COLO829 (cell line): ENCODE results near the gene SPCS1.
A peak's percentile ranks its signal among the peaks of the same experiment; 100 is the strongest.
"Not testable (repeated sequence)": the region's sequence is repeated elsewhere in the genome, so short reads cannot be mapped to it uniquely, and the experiment has no call there.

Experiments
- DNase-seq: peaks from one replicate; pipeline ENCODE4 v3.0.0; 2012; ENCODE audit warnings: low spot score

Gene SPCS1

DNA sequence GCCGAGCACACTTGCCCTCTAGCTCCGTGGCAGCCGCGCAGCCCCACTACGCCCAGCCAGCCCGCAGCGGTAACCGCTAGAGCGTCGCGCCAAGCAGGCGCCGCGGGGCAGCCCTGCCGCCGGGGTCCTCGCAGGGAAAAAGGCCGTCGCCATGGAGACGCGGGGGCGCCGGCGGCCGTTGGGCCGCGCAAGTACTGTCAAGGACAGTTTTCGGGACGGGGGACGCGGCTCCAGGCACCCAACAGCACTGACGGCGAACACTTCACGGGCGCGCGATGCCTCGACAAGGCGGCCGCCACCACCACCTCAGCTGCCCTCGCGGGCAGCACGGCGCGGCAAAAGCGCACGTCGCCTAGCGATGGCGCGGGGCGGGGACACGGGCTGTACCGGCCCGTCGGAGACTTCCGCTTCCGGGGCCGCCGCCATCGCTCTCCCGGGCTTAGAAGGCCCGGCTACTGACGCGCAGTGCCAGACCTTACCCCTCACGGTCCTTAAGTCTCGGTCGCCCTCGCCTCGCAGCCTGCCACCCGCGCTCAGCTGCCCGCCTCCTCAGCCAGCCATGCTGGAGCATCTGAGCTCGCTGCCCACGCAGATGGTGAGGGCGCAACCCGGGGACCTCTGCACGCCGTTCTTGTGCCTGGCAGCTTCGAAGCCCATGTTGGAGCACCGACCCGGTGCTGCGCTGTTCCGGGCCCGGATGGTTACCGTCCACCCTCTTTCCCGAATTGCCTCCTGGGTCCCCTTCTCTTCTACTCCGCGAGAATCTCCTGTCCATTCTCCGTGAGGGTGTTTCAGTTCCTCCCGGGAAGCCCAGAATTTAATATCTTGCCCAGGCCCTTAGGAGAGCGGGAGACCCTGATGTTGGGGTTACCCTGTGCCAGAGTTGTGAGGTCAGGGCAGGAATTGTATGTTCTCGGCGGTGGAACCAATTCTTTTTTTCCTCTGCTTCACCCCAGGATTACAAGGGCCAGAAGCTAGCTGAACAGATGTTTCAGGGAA lies at the start of gene SPCS1, which contains the start of gene GLT8D1:
Gene SPCS1 (plus strand): TSS at position 419 of the 999 bp plus-strand sequence. CDS start 141 bp downstream, at position 560.
Gene GLT8D1 (minus strand): TSS at position 104 of the 999 bp plus-strand sequence. CDS start 5,331 bp downstream, outside the sequence.
- DNase-seq = peak; percentile 91

DNA sequence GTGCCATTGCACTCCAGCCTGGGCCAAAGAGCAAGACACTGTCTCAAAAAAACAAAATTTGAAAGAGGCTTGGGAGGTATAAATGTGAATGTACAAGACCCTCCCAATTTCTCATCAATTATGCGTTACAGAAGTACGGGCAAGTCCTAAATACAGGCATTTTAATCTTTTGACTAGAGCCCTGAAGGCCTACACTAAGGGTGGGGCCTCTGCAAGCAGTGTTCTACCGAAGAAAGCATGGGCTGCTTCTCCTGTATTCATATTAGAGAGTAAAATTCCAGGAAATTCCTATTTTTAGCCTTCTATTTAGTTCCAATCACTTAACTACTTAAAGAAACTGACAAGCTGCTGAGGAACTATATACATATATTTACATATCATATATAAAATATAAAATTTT lies 45.9 kb upstream of the SPCS1 start:
- DNase-seq = no peak

DNA sequence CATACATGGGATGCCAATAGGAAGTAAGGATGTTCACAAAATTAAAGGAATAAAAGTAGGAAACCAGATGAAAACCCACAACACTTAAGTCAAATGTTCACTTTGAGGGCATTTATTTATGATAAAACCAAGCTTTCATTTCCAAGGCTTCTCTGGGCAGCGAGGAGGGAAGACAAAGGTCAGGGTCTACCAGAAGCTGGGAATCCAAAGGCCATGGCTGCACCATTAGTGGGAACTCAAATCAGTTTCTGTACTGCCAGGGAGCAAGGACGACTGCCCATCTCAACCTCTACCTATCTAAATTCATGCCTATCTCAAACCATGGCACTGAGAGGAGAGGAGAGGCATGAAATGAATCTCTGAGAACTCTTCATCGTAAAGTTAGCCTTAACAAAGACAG lies 42.8 kb upstream of the SPCS1 start:
- DNase-seq = no peak

DNA sequence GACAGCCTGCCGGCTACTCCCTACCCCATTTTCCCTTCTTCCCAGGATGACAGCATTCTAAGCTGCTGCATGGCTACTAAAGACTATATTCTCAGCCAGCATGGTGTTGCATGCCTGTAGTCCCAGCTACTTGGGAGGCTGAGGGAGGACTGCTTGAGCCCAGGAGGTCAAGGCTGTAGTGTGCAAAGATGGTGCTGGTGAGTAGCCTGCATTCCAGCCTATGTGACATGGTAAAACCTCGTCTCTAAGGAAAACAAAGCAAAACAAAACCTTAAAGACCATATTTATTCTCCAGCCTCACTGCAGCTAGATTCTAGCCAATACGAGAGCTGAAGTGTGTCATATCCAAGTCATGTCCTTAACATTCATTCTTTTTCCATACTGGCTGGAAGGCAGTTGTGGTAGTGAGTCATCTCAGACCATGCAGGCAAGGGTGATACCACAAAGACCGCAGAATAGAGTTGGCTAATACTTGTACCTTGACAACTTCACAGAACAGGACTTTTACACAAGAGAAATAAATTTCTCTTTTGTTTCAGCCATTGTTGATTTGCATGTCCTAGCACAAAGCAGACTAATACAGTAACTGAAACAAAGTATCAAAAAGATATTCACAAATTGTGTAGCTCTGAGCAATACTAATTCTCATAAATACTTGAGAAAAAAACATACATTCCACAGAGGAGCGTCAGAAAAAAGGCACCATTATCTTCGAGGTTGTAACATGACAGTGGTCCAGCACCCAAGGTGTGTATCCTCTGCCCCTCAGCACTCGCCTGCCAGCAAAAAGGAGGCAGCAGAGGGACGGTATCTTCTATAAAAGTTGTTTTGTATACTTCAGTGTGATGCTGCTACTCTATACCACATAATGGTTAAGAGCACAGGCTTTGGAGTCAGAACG lies 35.0 kb upstream of the SPCS1 start:
- peak; percentile 91 for DNase-seq

DNA sequence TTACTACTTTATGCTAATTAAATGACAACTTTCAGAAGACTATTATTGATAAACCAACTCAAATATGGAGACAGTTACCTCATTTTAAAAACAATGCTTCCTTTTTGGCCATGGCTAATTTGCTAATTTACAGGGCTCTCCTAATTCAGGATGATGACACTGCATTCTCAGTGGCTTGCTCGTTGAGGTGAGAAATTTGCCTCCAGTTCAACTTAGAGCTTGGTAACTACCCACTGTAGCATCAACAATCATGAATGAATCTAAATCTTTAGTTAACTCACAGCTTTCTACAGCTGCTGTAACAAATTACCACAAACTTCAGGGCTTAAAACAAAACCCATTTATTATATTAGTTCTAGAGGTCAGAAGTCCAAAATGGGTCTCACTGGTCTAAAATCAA lies 34.2 kb upstream of the SPCS1 start:
- DNase-seq = no peak

DNA sequence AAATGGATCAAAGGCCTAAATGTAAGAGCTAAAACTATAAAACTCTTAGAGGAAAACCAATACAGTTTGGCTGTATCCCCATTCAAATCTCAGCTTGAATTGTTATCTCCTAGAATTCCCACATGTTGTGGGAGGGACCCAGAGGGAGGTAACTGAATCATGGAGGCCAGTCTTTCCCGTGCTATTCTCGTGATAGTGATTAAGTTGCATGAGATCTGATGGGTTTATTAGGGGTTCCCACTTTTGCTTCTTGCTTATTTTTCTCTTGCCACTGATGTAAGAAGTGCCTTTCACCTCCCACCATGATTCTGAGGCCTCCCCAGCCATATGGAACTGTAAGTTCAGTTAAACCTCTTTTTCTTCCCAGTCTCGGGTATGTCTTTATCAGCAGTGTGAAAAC lies 29.7 kb upstream of the SPCS1 start:
- not testable (repeated sequence) for DNase-seq

DNA sequence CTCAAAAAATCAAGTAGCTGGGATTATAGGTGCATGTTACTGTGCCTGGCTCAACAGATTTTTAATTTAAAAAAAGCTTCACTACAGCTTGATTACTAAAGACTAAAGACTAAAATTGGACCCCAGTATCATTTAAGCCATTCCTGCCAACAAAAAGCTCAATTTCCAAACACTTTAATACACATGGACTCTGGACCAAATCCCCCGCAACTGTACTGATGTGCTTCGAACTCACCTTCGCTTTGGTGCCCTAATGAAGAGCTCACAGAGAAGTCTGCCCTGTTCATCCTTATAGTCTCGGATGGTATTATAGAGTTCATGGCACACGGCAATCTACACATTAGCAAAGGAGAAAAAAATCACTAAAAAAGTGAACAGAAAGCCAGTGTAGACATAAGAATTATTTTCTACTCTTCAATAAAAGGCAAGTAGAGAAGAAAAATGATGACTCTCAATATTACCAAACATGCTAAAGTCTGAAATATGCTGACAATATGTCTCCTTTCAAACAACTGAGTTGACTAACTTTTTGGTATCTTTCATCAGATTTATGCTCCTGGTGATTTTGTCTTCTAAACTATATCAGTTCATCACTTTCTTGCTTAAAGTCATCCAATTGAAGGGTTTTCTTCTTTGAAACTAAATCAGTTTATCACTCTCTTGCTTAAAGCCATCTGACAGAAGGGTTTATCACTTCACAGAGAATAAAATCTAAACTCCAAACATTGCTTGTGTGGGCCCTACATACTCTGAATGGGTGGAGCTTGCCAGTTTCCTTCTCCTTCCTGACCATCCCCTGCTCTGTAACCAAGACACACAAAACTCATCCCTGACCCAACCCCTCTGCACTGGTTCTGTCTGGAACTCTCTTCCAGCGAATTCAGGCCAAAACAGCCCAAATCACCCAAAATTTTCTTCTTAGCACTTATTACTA lies 27.4 kb upstream of the SPCS1 start:
- no peak for DNase-seq

DNA sequence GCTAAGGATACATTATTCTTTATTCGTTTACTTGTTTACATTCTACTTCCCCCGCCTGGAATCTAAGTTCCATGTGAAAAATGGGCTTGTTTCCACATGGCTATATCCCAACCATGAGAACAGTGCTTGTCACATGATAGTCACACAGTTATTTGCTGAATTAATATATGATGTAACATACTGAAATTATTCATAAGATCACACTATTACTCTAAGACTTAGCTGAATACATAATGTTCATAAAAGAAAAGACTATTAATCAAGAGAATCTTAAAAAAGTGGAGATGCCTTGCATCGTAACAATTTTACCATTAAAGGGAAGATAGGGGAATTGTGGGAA lies 26.7 kb upstream of the SPCS1 start:
- DNase-seq = no peak

DNA sequence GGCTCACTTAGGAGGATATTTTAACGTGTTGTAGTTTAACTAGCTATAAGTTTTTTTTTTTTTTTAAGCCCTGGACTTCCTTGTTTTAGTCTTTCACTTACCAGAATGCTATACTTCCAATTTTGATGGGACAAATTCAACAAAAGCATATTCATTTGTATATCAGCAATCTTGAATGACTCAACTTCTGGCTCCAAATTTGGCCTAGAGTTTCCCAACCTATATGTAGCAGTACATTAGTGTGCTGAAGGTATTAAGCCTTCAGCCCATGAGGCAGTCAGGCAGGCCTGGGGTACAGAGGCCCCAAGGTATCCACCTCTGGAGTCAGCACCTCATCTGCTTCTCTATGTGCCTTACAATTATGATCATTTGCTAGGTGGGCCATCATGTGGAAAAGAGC lies 26.1 kb upstream of the SPCS1 start:
- DNase-seq = no peak

DNA sequence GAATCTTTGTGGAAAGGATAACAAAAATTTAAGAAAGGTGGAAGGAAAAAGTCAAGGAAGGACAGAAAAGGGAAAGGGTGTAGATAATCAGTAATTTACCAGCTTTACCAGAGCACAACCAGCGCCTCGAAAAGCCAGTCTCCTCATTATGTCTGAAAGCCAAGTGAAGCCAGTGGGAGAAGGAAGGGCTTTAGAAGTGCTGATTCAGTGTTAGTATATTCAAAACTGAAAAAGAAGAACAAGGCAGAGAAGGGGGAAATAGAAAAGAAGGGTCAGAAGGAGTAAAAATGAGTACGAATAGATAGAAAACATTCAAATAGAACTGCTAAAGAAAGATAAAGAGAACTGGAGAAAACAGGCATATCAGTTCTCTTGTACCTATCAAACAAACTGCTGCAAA lies 24.3 kb upstream of the SPCS1 start:
- no peak for DNase-seq

DNA sequence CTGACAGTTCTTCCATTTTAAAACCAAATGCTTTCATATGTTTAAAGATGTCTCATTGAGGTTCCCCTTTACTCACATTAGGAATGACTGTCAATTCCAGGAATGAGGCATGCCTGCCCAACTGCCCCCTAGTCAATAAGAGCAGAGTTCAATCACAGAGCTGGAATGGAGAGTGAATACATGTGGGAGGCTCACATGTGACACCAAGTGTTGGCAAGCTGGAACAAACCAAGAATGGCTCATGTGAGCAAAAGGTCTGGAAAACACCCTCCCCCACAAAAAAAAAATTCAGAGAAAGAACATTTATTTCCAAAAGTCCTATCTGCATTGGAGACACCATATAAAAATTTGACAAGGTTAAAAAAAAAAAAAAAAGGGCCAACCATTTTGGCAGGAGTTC lies 23.9 kb upstream of the SPCS1 start:
- DNase-seq = peak; percentile 80

DNA sequence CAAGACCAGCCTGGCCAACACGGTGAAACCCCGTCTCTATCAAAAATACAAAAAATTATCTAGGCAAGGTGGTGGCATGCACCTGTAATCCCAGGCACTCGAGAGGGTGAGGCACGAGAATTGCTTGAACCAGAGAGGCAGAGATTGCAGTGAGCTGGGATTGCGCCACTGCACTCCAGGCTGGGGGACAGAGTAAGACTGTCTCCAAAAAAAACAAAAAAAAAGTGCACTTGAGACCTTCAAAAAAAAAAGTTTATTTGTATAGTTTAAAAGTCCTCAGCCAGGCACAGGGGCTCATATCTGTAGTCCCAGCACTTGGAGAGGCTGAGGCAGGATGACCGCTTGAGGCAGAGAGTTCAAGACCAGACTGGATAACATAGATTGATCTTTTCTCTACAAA lies 22.3 kb upstream of the SPCS1 start:
- no peak for DNase-seq

DNA sequence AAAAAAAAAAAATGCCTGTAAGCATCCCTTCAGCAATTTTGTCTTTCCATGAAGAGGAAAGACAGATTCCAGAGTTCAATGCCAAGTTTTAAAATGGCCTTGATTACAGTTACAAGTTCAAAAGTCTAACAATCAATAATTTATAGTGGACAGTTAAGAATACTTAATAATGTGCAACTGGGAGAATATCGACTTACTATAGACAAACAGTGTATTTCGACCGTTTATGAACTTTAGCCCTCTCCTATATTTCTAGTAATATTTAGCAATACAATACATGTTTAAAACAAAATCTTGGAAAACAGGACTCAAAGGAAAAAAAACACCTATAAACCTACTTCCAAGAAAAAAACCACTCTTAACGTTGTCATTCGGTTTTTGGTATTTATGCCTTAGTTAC lies 21.7 kb upstream of the SPCS1 start:
- DNase-seq = no peak

DNA sequence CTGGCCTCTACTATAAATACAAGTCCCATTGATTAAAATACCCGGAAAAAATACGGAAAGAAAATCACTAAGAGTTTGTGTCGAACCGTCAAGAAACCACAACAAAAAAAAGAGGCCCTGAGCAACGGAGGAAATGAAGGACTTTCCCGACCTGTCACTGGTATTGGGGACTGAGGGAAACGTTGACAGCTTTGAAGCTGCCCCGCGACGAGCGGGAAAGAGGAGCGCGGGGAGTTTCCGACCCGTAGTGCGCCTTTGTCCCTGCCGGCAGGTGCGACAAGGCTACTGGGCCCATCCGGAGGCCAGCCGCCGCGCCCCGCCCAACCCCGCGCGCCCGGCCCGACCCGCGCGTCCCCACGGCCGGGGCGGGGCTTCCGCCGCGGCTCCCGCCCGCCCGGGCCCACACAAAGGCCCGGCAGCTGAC lies 20.6 kb upstream of the SPCS1 start:
- peak; percentile 89 for DNase-seq

DNA sequence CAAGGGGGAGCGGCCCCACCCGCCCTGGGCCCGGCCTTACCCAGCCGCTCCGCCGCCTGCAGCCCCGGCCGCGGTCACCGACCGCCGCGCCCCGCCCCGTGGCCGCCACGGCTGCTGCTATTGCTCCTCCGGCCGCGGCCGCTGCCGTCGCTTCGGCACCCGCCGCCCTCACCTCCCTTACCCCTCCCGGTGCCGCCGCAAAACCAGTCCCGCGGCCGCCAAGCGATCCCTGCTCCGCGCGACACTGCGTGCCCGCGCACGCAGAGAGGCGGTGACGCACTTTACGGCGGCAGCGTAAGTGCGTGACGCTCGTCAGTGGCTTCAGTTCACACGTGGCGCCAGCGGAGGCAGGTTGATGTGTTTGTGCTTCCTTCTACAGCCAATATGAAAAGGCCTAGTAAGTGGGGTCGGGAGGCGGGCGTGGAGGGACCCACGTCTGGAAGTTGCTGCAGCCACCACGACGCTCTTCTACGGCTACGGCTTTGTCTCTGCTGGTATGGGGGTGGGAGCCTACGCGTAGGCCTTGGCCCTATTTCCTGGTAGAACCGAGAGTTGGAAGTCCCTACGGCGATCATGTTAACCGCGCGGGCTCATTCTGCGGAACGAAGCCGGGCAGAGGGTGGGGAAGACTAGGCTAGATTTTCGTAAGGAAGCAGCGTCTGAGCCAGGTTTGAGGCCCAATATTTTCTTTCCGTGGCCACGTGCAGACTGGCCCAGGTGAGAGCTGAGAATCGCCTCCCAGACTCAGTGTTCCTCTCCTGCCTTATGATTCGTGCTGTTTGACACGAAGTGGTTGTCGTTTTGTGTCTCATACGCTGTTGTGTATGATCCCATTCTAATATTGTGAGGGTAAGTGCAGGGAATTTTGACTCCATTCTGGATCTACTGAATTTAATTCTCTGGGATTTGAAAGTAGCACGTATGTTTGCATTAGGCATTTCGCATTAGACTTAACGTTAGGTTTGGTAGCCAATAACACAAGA lies 19.9 kb upstream of the SPCS1 start, which contains the start of the genes GNL3 and PBRM1:
Gene GNL3 (plus strand): TSS at position 324 of the 983 bp plus-strand sequence. CDS start 61 bp downstream, at position 385.
Gene PBRM1 (minus strand): TSS at position 205 of the 983 bp plus-strand sequence.
- peak; percentile 98 for DNase-seq

DNA sequence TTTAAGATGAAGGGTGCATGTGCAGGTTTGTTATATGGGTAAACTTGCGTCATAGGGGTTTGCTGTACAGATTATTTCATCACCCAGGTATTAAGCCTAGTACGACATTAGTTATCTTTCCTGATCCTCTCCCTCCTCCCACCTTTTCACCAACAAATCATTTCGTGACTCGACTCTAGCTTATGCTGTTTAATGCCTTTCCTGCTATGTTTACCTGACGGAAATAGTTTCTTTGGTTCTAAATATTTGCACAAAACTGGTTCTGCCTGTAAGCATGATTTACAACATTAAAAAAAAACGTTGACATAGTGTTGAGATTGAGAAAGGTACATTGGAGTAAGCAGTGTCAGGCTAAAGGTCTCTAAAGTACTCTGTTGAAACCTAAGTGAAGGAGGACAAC lies 17.6 kb upstream of the SPCS1 start:
- DNase-seq = no peak

DNA sequence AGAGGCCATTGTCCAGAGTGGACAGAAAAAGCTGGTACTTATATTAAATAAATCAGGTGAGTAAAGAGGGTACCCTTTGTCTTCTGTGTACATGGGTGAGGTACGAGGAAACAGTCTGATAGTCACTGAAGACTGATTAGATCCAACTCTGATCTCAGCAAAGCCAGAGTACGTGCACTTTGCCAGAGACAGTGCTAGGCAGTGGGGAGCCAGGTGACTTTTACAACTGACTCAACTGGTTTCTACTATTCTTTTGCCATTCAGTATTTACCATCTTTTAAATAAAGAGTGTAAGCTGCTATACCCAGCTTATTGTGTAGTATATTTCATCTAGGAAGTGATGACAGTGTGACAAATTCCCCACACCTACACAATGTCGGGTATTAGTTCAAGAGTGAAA lies 16.8 kb upstream of the SPCS1 start:
- DNase-seq = no peak

DNA sequence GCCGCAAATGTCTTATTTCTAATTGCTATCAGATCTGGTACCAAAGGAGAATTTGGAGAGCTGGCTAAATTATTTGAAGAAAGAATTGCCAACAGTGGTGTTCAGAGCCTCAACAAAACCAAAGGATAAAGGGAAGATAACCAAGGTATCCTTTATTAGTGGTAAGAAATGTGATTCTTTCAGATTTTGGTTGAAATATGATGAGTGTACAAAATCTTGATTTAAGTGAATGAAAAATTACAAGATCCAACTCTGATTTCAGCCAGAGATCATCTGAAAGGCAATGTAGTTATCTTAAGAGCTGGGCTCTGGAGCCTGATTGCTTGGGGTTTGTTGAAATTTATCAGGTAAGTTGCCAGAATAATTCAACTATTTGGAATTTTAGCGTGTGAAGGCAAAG lies 15.3 kb upstream of the SPCS1 start:
- DNase-seq = no peak

DNA sequence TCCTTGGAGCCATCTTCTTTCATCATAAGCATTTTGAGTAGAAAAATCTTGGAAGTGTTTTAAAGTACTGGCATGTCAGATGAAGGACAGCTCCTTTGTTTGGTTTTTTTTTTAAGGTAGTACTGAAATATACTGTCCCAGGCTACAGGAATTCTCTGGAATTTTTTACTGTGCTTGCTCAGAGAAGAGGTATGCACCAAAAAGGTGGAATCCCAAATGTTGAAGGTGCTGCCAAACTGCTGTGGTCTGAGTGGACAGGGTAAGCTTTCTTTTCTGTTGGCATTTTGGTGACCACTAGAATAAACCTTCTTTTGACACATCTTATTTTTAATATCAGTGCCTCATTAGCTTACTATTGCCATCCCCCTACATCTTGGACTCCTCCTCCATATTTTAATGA lies 12.8 kb upstream of the SPCS1 start:
- DNase-seq = no peak

DNA sequence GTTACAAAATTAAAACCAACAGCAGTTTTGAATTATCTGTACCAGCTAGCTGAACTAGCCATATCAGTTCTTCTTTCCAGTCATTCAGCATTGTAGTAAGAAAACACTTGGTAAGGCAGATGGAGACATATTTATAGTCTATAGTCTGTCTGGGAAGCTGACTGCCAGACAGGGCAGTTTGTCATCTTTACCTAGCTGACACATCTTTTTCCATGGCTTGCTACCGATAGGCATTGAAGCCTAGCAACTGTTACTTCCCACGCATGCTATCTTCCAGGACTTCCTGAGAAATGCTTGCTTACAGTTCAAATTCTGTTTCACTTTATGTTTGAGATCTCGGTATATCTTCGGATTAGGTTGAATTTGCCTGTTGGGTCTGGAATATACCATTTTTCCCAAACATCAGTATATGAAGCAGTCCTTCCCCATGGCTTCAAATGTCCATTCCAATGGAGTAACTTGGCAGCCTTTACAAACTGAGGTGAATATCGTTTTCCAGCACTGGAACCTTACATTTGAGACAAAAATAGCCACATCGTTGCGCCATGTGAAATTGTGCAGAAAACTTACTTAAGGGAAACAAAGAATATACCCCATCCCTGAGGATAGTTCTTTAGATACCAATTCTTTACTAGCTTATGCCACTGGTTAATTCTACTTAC lies 11.2 kb upstream of the SPCS1 start:
- no peak for DNase-seq
